CD8-positive, alpha-beta memory T cell (primary cell): ENCODE results near the gene SPACA6. TPM values are rescaled to one million over a fixed set of nuclear protein-coding genes. Genes with fewer than 3 reads are reported as not detected.

Experiments used
- CTCF ChIA-PET: fragments of 350-600 bp; sonication (Branson Sonifier 250); formaldehyde crosslinking; loops from one replicate; lab custom pipeline; 2021; ENCODE audit warnings: antibody characterized with exemption; lab: Charles Lee
- POLR2A ChIA-PET: fragments of 350-600 bp; sonication (Branson Sonifier 250); formaldehyde crosslinking; loops from one replicate; lab custom pipeline; 2021; ENCODE audit warnings: antibody characterized with exemption; lab: Charles Lee
- DNase-seq, 5 donors: peaks; one replicate each; pipeline versions ENCODE4 v3.0.0 to v3.0.0-alpha.2; 2020 to 2022; ENCODE audit warnings: mixed read lengths in 1 of 5
- H3K27ac ChIP-seq: one replicate; pipeline ENCODE4 v1.7.0; 2013; ENCODE audit warnings: low read depth, mild to moderate bottlenecking, low read length, moderate library complexity
- H3K27me3 ChIP-seq: 2 replicates; pipeline ENCODE4 v1.7.0; 2013; ENCODE audit warnings: low read length, mild to moderate bottlenecking; ENCODE audit not compliant: insufficient read depth, poor library complexity, severe bottlenecking
- H3K36me3 ChIP-seq: 2 replicates; pipeline ENCODE4 v1.7.0; 2013; ENCODE audit warnings: mild to moderate bottlenecking, low read length, moderate library complexity; ENCODE audit not compliant: insufficient read depth
- H3K4me1 ChIP-seq: 2 replicates; pipeline ENCODE4 v1.7.0; 2013; ENCODE audit warnings: mild to moderate bottlenecking, low read length, moderate library complexity; ENCODE audit not compliant: insufficient read depth
- H3K4me3 ChIP-seq: 2 replicates; pipeline ENCODE4 v1.7.0; 2013; ENCODE audit warnings: mild to moderate bottlenecking, low read length
- H3K9me3 ChIP-seq: 2 replicates; pipeline ENCODE4 v1.7.0; 2013; ENCODE audit warnings: mild to moderate bottlenecking, low read length
- H3K27ac Mint-ChIP-seq, 8 donors: one replicate each; pipeline ENCODE4 v1.8.0; 2020 to 2021; ENCODE audit warnings: mixed read lengths in 8 of 8, mild to moderate bottlenecking in 6 of 8, inconsistent platforms in 3 of 8, moderate library complexity in 3 of 8
- H3K27me3 Mint-ChIP-seq, 2 donors: one replicate each; pipeline ENCODE4 v1.8.0; 2020 to 2021; ENCODE audit warnings: mixed read lengths in 2 of 2, mild to moderate bottlenecking in 1 of 2, moderate library complexity in 1 of 2
- H3K36me3 Mint-ChIP-seq, 3 donors: one replicate each; pipeline ENCODE4 v1.8.0; 2020 to 2021; ENCODE audit warnings: mixed read lengths in 3 of 3, inconsistent platforms in 1 of 3, mild to moderate bottlenecking in 1 of 3
- H3K4me1 Mint-ChIP-seq, 3 donors: one replicate each; pipeline ENCODE4 v1.8.0; 2020 to 2021; ENCODE audit warnings: mixed read lengths in 3 of 3, inconsistent platforms in 1 of 3, mild to moderate bottlenecking in 1 of 3
- H3K4me3 Mint-ChIP-seq, 7 donors: one replicate each; pipeline ENCODE4 v1.8.0; 2020 to 2021; ENCODE audit warnings: mixed read lengths in 7 of 7, mild to moderate bottlenecking in 6 of 7, moderate library complexity in 4 of 7, inconsistent platforms in 2 of 7
- H3K9me3 Mint-ChIP-seq, 5 donors: one replicate each; pipeline ENCODE4 v1.8.0; 2020 to 2022; ENCODE audit warnings: mixed read lengths in 5 of 5, mild to moderate bottlenecking in 3 of 5, moderate library complexity in 2 of 5, inconsistent platforms in 1 of 5
- polyA plus RNA-seq: library from polyadenylated mRNA; unstranded; fragments of 300-500 nt; fragmentation: Illumina TruSeq; gene quantifications from one replicate; pipeline ENCODE4 v1.2.3, GENCODE V29; 2021
- total RNA-seq, 2 experiments: library from RNA; stranded (reverse); gene quantifications; one replicate each; pipeline ENCODE4 v1.2.3, GENCODE V29; 2021

Gene SPACA6
- total and polyA plus RNA-seq, 3 experiments from 2014 or later, result 2.2 to 3.3 (median 3.1) TPM

- POLR2A ChIA-PET, result no interaction called here
- CTCF ChIA-PET, result no interaction called here
- no peak overlapping the region for H3K27ac Mint-ChIP-seq
These were observed 17.0 kb downstream of the SPACA6 start for GRCh38 chr19:51710163-51710562.

GRCh38 chr19:51711702-51712101 lies 18.6 kb downstream of the SPACA6 start:
- ChIA-PET CTCF (no interaction called here), POLR2A (no interaction called here)
- no peak overlapping the region for H3K4me3 ChIP-seq
- no peak for DNase-seq
- H3K4me1 ChIP-seq, result no peaks in the 10 kb centered on the region
- Mint-ChIP-seq H3K4me1 (no peaks in the 10 kb centered on the region), H3K27me3 (peaks cover 7 to 37% of the 10 kb centered on the region in 2 donors), H3K36me3 (peaks cover 6 to 13% (median 7%) of the 10 kb centered on the region in 3 donors), H3K27ac (no peak overlapping the region), H3K4me3 (no peak overlapping the region), H3K9me3 (peaks cover 0 to 10% (median 0%) of the 10 kb centered on the region in 5 donors)
- H3K27me3 ChIP-seq, result no peaks in the 10 kb centered on the region
- H3K36me3 ChIP-seq, result peaks cover 1% of the 10 kb centered on the region
- H3K27ac ChIP-seq, result no peak overlapping the region
- no peaks in the 10 kb centered on the region for H3K9me3 ChIP-seq

More at GRCh38 chr19:51710163-51710562, 17.0 kb downstream of the SPACA6 start:
- H3K4me1 ChIP-seq, result peaks cover 3% of the 10 kb centered on the region
- H3K4me3 ChIP-seq, result no peak overlapping the region
- peaks cover 0 to 3% (median 0%) of the 10 kb centered on the region in 5 donors for H3K9me3 Mint-ChIP-seq
- H3K27me3 ChIP-seq, result no peaks in the 10 kb centered on the region
- peaks cover 2 to 22% of the 10 kb centered on the region in 2 donors for H3K27me3 Mint-ChIP-seq
- H3K36me3 ChIP-seq, result peaks cover 6% of the 10 kb centered on the region
- H3K4me3 Mint-ChIP-seq, result no peak overlapping the region
- H3K27ac ChIP-seq, result no peak overlapping the region
- H3K4me1 Mint-ChIP-seq, result peaks cover 9 to 11% (median 11%) of the 10 kb centered on the region in 3 donors
- no peaks in the 10 kb centered on the region for H3K9me3 ChIP-seq
- no peak for DNase-seq
- peaks cover 11 to 17% (median 13%) of the 10 kb centered on the region in 3 donors for H3K36me3 Mint-ChIP-seq

DNA sequence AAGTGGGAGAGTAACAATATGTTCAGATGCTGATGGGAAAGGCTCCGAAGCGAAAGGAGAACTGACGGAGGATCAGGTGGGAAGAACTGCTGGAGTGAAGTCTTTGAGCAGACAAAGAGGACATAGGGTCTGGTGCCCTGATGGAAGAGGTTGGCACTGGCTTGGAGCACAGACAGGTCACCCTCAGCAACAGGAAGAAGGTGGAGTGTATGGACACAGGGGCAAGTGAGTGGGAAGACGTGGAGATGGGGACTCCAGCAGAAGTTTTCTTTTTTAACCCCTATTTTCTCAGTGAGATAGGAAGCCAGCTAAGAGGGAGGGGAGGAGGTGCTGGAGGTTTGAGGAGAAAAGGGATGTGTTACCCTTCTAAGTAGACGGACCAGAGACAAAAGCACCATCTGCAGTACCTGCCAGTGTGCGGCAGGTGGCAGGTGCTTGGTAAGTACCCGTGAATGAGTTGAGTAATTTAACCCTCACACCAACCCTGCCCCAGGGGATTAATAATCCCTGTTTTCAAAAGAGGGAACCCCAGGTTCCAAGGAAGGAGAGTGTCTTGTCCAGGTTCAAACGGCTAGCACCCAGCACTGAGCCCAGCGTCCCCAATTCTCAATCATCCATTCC lies 19.4 kb downstream of the SPACA6 start:
- ChIA-PET POLR2A (no interaction called here), CTCF (no interaction called here)
- Mint-ChIP-seq H3K27ac (no peak overlapping the region), H3K36me3 (peaks cover 0 to 13% (median 4%) of the 10 kb centered on the region in 3 donors), H3K4me3 (no peak overlapping the region), H3K9me3 (peaks cover 0 to 13% (median 0%) of the 10 kb centered on the region in 5 donors), H3K27me3 (peaks cover 8 to 43% of the 10 kb centered on the region in 2 donors), H3K4me1 (no peaks in the 10 kb centered on the region)
- no peak for DNase-seq
- Histone ChIP-seq H3K4me3 (no peak overlapping the region), H3K27me3 (no peaks in the 10 kb centered on the region), H3K9me3 (no peaks in the 10 kb centered on the region), H3K27ac (no peak overlapping the region), H3K36me3 (no peaks in the 10 kb centered on the region), H3K4me1 (no peaks in the 10 kb centered on the region)

DNA sequence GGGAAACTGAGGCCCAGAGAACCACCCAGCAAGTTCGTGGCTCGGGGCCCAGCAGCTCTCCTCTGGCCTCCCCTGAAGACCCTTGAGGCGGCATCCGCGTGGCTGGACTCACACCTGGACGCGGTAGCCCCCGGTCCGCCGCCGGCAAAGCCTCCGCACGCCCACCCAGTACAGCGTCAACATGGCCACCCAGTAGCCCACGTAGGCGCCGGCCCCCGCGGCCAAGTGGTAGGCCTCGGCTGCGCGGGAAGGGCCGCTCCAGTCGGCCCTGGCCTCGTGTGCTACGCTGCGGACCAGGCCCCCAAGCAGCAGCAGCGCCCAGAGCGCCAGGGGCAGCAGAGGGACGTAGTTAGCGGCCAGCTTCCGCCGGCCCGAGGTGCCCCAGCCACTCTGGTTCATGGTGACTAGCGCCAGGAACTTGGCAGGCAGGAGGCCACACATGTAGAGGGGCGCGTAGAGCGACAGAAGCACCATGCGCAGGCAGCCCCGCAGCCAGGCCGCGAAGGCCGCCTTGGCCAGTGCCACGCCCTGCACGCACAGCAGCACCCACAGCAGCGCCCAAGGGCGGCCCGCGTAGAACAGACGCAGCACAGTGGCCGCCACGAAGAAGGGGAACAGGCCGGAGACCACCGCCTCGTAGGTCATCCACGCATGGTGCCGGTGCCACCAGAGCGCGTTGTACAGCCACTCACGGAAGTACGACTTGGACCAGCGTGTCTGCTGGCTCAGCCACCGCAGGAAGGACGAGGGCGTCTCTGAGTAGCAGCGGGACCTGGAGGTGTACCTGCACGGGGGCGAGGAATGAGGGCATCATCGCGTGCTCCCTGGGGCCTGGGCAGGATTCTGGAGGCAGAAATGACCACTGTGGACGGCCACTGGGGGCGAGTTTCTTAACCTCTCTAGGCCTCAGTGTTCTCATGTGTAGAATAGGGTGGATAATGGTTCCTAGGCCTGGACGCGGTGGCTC lies 20.5 kb downstream of the SPACA6 start:
- Mint-ChIP-seq H3K36me3 (peaks cover 0 to 13% (median 3%) of the 10 kb centered on the region in 3 donors), H3K4me1 (peaks cover 0 to under 1% (median 0%) of the 10 kb centered on the region in 3 donors), H3K27me3 (peaks cover 12 to 50% of the 10 kb centered on the region in 2 donors), H3K4me3 (no peak overlapping the region), H3K9me3 (peaks cover 0 to 16% (median 0%) of the 10 kb centered on the region in 5 donors), H3K27ac (no peak overlapping the region)
- no peaks in the 10 kb centered on the region for H3K36me3 ChIP-seq
- no peak for DNase-seq
- H3K4me3 ChIP-seq, result no peak overlapping the region
- POLR2A ChIA-PET, result no interaction called here
- no peaks in the 10 kb centered on the region for H3K9me3 ChIP-seq
- no peak overlapping the region for H3K27ac ChIP-seq
- H3K27me3 ChIP-seq, result no peaks in the 10 kb centered on the region
- H3K4me1 ChIP-seq, result no peaks in the 10 kb centered on the region
- CTCF ChIA-PET, result no interaction called here

DNA sequence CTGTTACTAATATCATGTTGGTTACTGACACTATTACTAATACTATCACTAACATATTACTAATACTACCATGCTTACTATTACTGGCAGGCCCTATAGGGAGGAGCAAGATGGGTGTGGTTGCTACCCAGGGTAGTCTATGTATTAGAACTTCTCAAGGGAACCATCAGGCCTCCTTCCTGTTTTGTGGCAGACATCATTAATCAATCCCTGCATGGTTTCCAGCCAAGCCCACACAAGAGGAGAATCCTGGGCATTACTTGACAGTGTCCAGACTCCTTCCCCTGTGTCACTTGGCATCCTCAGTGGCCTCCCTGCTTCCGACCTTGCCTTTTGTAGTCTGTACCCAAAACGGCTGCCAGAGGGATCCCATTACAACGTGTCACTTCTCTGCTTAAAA lies 21.7 kb downstream of the SPACA6 start:
- Mint-ChIP-seq H3K27ac (no peak overlapping the region), H3K27me3 (peaks cover 12 to 55% of the 10 kb centered on the region in 2 donors), H3K9me3 (peaks cover 0 to 16% (median 0%) of the 10 kb centered on the region in 5 donors), H3K4me3 (no peak overlapping the region), H3K4me1 (peaks cover 0 to 5% (median 2%) of the 10 kb centered on the region in 3 donors), H3K36me3 (peaks cover 0 to 13% (median 3%) of the 10 kb centered on the region in 3 donors)
- H3K36me3 ChIP-seq, result no peaks in the 10 kb centered on the region
- ChIA-PET POLR2A (no interaction called here), CTCF (no interaction called here)
- DNase-seq, result no peak
- no peaks in the 10 kb centered on the region for H3K9me3 ChIP-seq
- H3K27ac ChIP-seq, result no peak overlapping the region
- no peak overlapping the region for H3K4me3 ChIP-seq
- no peaks in the 10 kb centered on the region for H3K27me3 ChIP-seq
- no peaks in the 10 kb centered on the region for H3K4me1 ChIP-seq

DNA sequence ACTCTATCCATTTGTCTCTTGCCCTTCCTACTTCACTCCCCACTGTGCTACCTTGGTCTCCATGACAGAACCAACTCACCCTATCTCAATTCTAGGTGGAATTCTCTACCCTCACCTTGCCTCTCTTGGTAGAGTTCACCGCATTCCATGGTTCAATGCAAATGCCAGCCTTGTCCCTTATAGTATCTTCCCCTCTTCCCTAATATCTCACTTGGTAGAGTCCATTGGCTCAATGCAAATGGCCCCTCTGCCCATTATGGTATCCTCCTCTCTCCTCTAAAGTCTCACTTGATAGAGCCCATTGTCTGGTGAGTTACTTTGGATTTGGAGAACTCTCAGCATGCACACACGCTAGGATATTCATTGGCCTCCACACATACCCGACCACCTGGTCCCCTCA lies 22.7 kb downstream of the SPACA6 start:
- Histone ChIP-seq H3K4me1 (no peaks in the 10 kb centered on the region), H3K27ac (no peak overlapping the region), H3K4me3 (no peak overlapping the region), H3K9me3 (no peaks in the 10 kb centered on the region), H3K36me3 (no peaks in the 10 kb centered on the region), H3K27me3 (no peaks in the 10 kb centered on the region)
- Mint-ChIP-seq H3K27me3 (peaks cover 21 to 59% of the 10 kb centered on the region in 2 donors), H3K9me3 (peaks cover 0 to 17% (median 0%) of the 10 kb centered on the region in 5 donors), H3K27ac (no peak overlapping the region), H3K4me3 (no peak overlapping the region), H3K36me3 (peaks cover 0 to 13% (median 3%) of the 10 kb centered on the region in 3 donors), H3K4me1 (peaks cover 0 to 5% (median 2%) of the 10 kb centered on the region in 3 donors)
- POLR2A ChIA-PET, result no interaction called here
- CTCF ChIA-PET, result no interaction called here
- DNase-seq, result no peak

DNA sequence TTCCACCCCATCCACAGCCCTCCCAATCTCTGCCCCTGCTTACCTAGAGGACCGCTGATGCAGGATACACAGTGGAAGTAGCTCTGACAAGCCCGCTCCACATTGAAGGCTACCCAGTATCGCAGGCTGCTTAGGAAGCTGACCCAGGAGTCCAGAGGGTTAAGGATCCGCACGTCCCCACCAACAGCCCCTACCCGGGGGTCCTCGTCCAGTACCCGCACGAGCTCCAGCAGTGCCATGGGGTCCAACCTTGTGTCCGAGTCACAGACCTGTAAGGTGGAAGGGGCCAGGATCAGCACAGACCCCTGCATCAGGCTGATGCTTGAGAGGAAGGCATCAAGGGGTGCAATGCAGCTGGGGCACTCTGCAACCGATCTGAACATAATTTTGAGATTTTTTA lies 23.8 kb downstream of the SPACA6 start:
- H3K9me3 ChIP-seq, result no peaks in the 10 kb centered on the region
- peaks cover 0 to 17% (median 0%) of the 10 kb centered on the region in 5 donors for H3K9me3 Mint-ChIP-seq
- H3K4me1 ChIP-seq, result no peaks in the 10 kb centered on the region
- H3K27ac ChIP-seq, result no peak overlapping the region
- no peak for DNase-seq
- H3K4me1 Mint-ChIP-seq, result peaks cover 0 to 5% (median 2%) of the 10 kb centered on the region in 3 donors
- no peak overlapping the region for H3K4me3 ChIP-seq
- no peak overlapping the region for H3K27ac Mint-ChIP-seq
- no peaks in the 10 kb centered on the region for H3K27me3 ChIP-seq
- no peaks in the 10 kb centered on the region for H3K36me3 ChIP-seq
- ChIA-PET POLR2A (no interaction called here), CTCF (no interaction called here)
- peaks cover 21 to 55% of the 10 kb centered on the region in 2 donors for H3K27me3 Mint-ChIP-seq
- peaks cover 0 to 13% (median 3%) of the 10 kb centered on the region in 3 donors for H3K36me3 Mint-ChIP-seq
- no peak overlapping the region for H3K4me3 Mint-ChIP-seq
